Activated CD8-positive, alpha-beta memory T cell treated with anti-CD3 and anti-CD28 coated beads, Interleukin-2, amount 50 U/mL, for 24 hours (primary cell): ENCODE measurements around the gene GPR162.
A peak's percentile ranks its signal among the peaks of the same experiment; 100 is the strongest.

ENCODE experiments used
- DNase-seq: peaks from one replicate; pipeline ENCODE4 v3.0.0-alpha.2; 2020; ENCODE audit errors: extremely low read depth

The GPR162 gene

GRCh38 chr12:6834873-6835272 lies 13.3 kb downstream of the GPR162 start:
- DNase-seq: no peak

GRCh38 chr12:6836851-6837250 lies 15.2 kb downstream of the GPR162 start:
- no peak for DNase-seq

- DNase-seq: no peak
Observed at GRCh38 chr12:6837370-6838060, 15.9 kb downstream of the GPR162 start.

- no peak for DNase-seq
Observed at GRCh38 chr12:6838854-6839253, 17.2 kb downstream of the GPR162 start.

- DNase-seq: no peak
Observed at GRCh38 chr12:6839482-6840201, 18.0 kb downstream of the GPR162 start.

GRCh38 chr12:6840330-6840729 lies 18.7 kb downstream of the GPR162 start:
- no peak for DNase-seq

GRCh38 chr12:6840761-6841515 lies 19.3 kb downstream of the GPR162 start, which contains the start of gene GNB3:
TSS of gene GNB3 (plus strand) at chr12:6840925. CDS start at chr12:6841288, 363 bp downstream.
- no peak for DNase-seq

- DNase-seq: no peak
Observed at GRCh38 chr12:6842075-6842474, 20.5 kb downstream of the GPR162 start.

GRCh38 chr12:6843118-6843902 lies 21.7 kb downstream of the GPR162 start:
- no peak for DNase-seq

- no peak for DNase-seq
Observed at GRCh38 chr12:6845395-6845794, 23.8 kb downstream of the GPR162 start.

GRCh38 chr12:6846316-6846869 lies 24.8 kb downstream of the GPR162 start:
- no peak for DNase-seq

GRCh38 chr12:6847676-6848075 lies 26.1 kb downstream of the GPR162 start:
- DNase-seq: no peak

- no peak for DNase-seq
Observed at GRCh38 chr12:6849427-6849826, 27.8 kb downstream of the GPR162 start.

GRCh38 chr12:6849976-6850560 lies 28.4 kb downstream of the GPR162 start:
- DNase-seq: no peak

GRCh38 chr12:6850796-6851152 lies 29.2 kb downstream of the GPR162 start:
- no peak for DNase-seq

- DNase-seq: peak; percentile 83
Observed at GRCh38 chr12:6851153-6851920, 29.7 kb downstream of the GPR162 start, which contains the start of gene CDCA3. TSS of gene CDCA3 (minus strand) at chr12:6851286. CDS start at chr12:6850952, 334 bp downstream.

- DNase-seq: peak; percentile 97
Observed at GRCh38 chr12:6851921-6852650, 30.5 kb downstream of the GPR162 start, which contains the start of gene USP5. TSS of gene USP5 (plus strand) at chr12:6852150. CDS start at chr12:6852180, 30 bp downstream.

GRCh38 chr12:6852651-6853354 lies 31.2 kb downstream of the GPR162 start:
- DNase-seq: no peak

- DNase-seq: no peak
Observed at GRCh38 chr12:6853626-6854025, 32.0 kb downstream of the GPR162 start.
